AG09309 (cell line): ENCODE data around the gene LASP1NB.
"Not testable (repeated sequence)": the region's sequence is repeated elsewhere in the genome, so short reads cannot be mapped to it uniquely, and the experiment has no call there.

Source experiments
- DNase-seq: peaks from one replicate; pipeline ENCODE4 v3.0.0-alpha.2; 2010; ENCODE audit warnings: low read depth
- H3K4me3 ChIP-seq: 2 replicates; pipeline ENCODE4 v1.5.1; 2011; ENCODE audit warnings: mild to moderate bottlenecking, low read depth, low read length, moderate library complexity; ENCODE audit not compliant: control insufficient read depth
- CTCF ChIP-seq: IDR thresholded peaks from 2 replicates; pipeline ENCODE4 v1.5.1; 2011; ENCODE audit warnings: mild to moderate bottlenecking, low read depth, low read length, inconsistent platforms; ENCODE audit not compliant: insufficient read depth, control insufficient read depth; ENCODE audit errors: missing control alignments

The LASP1NB gene

GRCh38 chr17:38910325-38910724 lies 15.1 kb upstream of the LASP1NB start:
- TF ChIP-seq CTCF, result no peak
- H3K4me3 ChIP-seq, result no peak overlapping the region

DNA sequence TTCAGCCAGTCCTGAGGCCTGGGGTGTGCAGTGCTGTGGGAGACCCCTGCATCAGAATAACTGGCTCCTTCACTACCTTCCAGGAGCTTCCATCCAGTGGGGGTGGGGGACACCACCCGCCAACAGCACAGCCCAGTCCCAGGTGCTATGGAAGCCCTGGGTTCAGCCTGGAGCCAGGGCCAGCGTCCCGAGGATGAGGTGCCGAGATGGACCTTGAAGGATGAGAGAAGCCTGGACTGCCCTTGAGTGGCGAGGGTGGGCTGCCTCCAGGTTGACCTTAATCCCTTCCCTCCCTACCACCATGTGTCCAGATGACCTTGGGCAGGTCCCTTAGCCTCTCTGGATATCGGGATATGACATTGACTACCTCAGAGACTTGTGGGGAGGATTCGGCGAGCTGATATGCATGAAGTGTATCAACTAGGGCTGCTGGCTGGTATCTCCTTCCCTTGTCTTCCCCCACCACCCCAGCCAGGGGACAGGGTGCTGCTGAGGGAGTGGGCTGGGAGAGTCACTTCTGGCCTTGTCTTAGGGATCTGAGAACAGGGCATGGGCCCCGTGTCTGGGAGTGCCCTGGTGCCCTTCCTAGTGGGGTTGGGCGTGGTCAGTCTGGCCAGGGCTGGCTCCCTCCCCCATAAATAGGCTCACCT lies 14.2 kb upstream of the LASP1NB start:
- no peak overlapping the region for H3K4me3 ChIP-seq
- TF ChIP-seq CTCF, result no peak
- no peak for DNase-seq

More at GRCh38 chr17:38910325-38910724, 15.1 kb upstream of the LASP1NB start:
- DNase-seq, result no peak

DNA sequence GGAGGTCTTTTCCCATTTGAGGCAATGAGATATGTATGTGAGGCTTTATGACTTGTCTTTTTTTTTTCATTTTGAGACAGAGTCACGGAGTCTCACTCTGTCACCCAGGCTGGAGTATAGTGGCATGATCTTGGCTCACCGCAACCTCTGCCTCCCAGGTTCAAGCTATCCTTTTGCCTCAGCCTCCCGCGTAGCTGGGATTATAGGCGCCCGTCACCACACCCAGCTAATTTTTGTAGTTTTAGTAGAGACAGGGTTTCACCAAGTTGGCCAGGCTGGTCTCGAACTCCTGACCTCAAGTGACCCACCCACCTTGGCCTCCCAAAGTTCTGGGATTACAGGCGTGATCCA lies 13.7 kb upstream of the LASP1NB start:
- not testable (repeated sequence) for H3K4me3 ChIP-seq, DNase-seq

GRCh38 chr17:38912221-38912813 lies 13.1 kb upstream of the LASP1NB start:
- H3K4me3 ChIP-seq, result no peak overlapping the region
- TF ChIP-seq CTCF, result no peak
- DNase-seq, result no peak

GRCh38 chr17:38914741-38915638 lies 10.4 kb upstream of the LASP1NB start:
- DNase-seq, result no peak

DNA sequence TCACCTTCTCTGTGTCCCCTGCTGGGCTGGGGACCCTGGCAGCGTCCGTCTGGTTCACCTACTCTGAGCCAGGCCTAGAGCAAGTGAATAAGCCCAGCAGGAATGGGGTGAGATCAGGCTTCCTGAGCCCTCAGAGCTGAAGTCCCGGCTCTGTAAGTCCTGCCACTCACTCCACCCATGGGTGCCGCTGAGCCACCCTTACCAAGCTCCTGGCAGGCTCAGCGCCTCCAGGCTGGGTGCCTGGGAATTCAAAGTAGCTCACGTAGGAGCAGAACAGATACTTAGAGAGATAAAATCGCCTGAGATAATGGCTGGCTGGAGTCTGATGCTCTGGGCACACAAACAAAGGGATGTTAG lies 9.8 kb upstream of the LASP1NB start:
- TF ChIP-seq CTCF, result no peak
- no peak for DNase-seq
- no peak overlapping the region for H3K4me3 ChIP-seq

More at GRCh38 chr17:38914741-38915638, 10.4 kb upstream of the LASP1NB start:
- H3K4me3 ChIP-seq, result no peak overlapping the region
- TF ChIP-seq CTCF, result no peak

- TF ChIP-seq CTCF, result no peak
- DNase-seq, result no peak
- no peak overlapping the region for H3K4me3 ChIP-seq
Observed at GRCh38 chr17:38916771-38917170, 8.6 kb upstream of the LASP1NB start.
